Measurements from ENCODE around the gene HDGF.

The HDGF gene

DNA sequence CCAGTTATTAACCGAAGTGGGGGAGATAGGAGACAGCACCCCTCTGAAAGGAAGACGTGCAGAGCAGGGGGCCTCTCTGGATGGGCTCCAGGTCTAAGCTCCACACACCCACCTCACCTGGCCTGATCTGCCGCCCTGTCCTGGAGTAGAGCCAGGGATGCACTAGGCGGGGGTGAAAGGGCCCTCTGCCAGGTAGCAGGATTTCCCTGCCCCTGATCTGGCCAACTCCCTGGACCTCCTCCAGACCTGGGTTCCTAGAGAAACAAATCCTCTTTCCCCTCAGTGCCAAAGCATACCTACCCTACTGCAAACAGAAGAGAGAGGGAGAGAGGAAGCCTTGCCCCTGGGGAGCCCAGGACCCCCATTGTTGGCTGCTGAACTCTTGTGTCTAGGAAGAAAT lies 48.1 kb downstream of the HDGF start:
- DNase-seq (ENCODE audit: low read depth, low spot score), result no peak
- Histone ChIP-seq H3K27me3 (ENCODE audit: insufficient read depth, insufficient read length) (no peaks in the 10 kb centered on the region), H3K36me3 (ENCODE audit: insufficient read depth, insufficient read length, low read length) (peaks cover 53% of the 10 kb centered on the region), H3K4me1 (ENCODE audit: insufficient read depth, insufficient read length) (peaks cover 23% of the 10 kb centered on the region), H3K4me3 (ENCODE audit: insufficient read length, low read depth) (peak overlapping the region; percentile 91), H3K9me3 (ENCODE audit: insufficient read depth, low read length) (no peaks in the 10 kb centered on the region; the same call in 1 of the 2 replicates), H3K9ac (ENCODE audit: insufficient read length, low read depth) (peak overlapping the region; percentile 96)
- TF ChIP-seq SUZ12 (IDR thresholded peaks at IDR 0.05; ENCODE audit: extremely low read depth, insufficient read depth, insufficient read length), result no peak
- no peak for TF ChIP-seq ZNF274 (IDR thresholded peaks at IDR 0.05; ENCODE audit: low read depth, low read length)
- TF ChIP-seq YY1 (IDR thresholded peaks at IDR 0.05; ENCODE audit: insufficient read depth, insufficient read length), result no peak

GRCh38 chr1:156700736-156701531 lies 50.5 kb downstream of the HDGF start:
- Histone ChIP-seq H3K9ac (ENCODE audit: insufficient read length, low read depth) (peak overlapping the region; percentile 4), H3K27me3 (ENCODE audit: insufficient read depth, insufficient read length) (no peaks in the 10 kb centered on the region), H3K4me1 (ENCODE audit: insufficient read depth, insufficient read length) (peaks cover 17% of the 10 kb centered on the region), H3K9me3 (ENCODE audit: insufficient read depth, low read length) (no peaks in the 10 kb centered on the region; the same call in 1 of the 2 replicates), H3K4me3 (ENCODE audit: insufficient read length, low read depth) (no peak overlapping the region), H3K36me3 (ENCODE audit: insufficient read depth, insufficient read length, low read length) (peaks cover 57% of the 10 kb centered on the region)
- TF ChIP-seq SUZ12 (IDR thresholded peaks at IDR 0.05; ENCODE audit: extremely low read depth, insufficient read depth, insufficient read length) (no peak), YY1 (IDR thresholded peaks at IDR 0.05; ENCODE audit: insufficient read depth, insufficient read length) (no peak), ZNF274 (IDR thresholded peaks at IDR 0.05; ENCODE audit: low read depth, low read length) (no peak)
- DNase-seq (ENCODE audit: low read depth, low spot score), result no peak

- DNase-seq (ENCODE audit: low read depth, low spot score), result no peak
- Histone ChIP-seq H3K36me3 (ENCODE audit: insufficient read depth, insufficient read length, low read length) (peaks cover 53% of the 10 kb centered on the region), H3K9ac (ENCODE audit: insufficient read length, low read depth) (no peak overlapping the region), H3K27me3 (ENCODE audit: insufficient read depth, insufficient read length) (no peaks in the 10 kb centered on the region), H3K9me3 (ENCODE audit: insufficient read depth, low read length) (no peaks in the 10 kb centered on the region; the same call in 1 of the 2 replicates), H3K4me1 (ENCODE audit: insufficient read depth, insufficient read length) (peaks cover 24% of the 10 kb centered on the region), H3K4me3 (ENCODE audit: insufficient read length, low read depth) (no peak overlapping the region)
- TF ChIP-seq SUZ12 (IDR thresholded peaks at IDR 0.05; ENCODE audit: extremely low read depth, insufficient read depth, insufficient read length), result no peak
- TF ChIP-seq ZNF274 (IDR thresholded peaks at IDR 0.05; ENCODE audit: low read depth, low read length), result no peak
- no peak for TF ChIP-seq YY1 (IDR thresholded peaks at IDR 0.05; ENCODE audit: insufficient read depth, insufficient read length)
Measured at GRCh38 chr1:156698995-156699394, 52.5 kb downstream of the HDGF start.

DNA sequence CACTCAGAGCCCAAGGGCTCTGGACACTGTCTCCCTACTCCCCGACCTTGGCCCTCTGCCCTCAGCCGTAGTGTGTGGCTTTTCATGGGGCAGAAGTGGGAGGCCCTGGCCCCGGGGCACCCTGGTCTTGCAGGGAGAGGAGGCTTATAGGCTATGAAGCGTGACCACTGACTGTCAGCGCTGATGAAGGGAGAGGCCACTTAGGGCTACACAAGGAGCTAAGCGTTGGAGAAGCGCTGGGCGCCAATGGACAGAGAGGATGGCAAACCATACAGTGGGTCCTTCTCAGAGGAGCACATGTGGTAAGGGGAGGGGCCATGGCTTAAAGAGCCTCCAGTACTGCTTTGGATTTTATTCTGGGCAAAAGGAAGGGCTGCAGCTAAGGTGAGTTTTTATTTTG lies 54.0 kb downstream of the HDGF start:
- no peaks in the 10 kb centered on the region for H3K27me3 ChIP-seq (ENCODE audit: insufficient read depth, insufficient read length)
- H3K9me3 ChIP-seq (ENCODE audit: insufficient read depth, low read length), result no peaks in the 10 kb centered on the region; the same call in 1 of the 2 replicates
- H3K4me1 ChIP-seq (ENCODE audit: insufficient read depth, insufficient read length), result peaks cover 24% of the 10 kb centered on the region
- DNase-seq (ENCODE audit: low read depth, low spot score), result no peak
- no peak overlapping the region for H3K4me3 ChIP-seq (ENCODE audit: insufficient read length, low read depth)
- TF ChIP-seq ZNF274 (IDR thresholded peaks at IDR 0.05; ENCODE audit: low read depth, low read length) (no peak), SUZ12 (IDR thresholded peaks at IDR 0.05; ENCODE audit: extremely low read depth, insufficient read depth, insufficient read length) (no peak), YY1 (IDR thresholded peaks at IDR 0.05; ENCODE audit: insufficient read depth, insufficient read length) (no peak)
- peaks cover 39% of the 10 kb centered on the region for H3K36me3 ChIP-seq (ENCODE audit: insufficient read depth, insufficient read length, low read length)
- H3K9ac ChIP-seq (ENCODE audit: insufficient read length, low read depth), result no peak overlapping the region

DNA sequence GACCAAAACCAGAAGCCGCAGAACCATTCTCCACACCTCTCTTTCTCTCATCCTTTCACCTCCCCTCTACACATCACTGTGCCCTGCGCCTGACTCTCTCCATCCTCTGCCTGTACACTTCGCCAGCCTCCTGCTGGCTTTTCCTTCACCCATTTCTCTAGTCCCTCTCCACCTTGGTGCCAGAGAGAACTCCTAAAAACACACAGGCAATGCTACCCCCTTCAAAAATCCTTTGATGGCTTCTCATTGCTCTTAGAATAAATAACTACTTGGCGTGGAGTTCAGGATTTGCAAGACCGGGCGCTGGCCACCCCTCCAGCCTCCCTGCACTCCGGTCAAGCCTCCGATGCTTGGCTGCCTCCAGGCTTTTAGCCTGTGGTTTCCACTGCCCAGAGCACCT lies 54.7 kb downstream of the HDGF start:
- no peak for TF ChIP-seq ZNF274 (IDR thresholded peaks at IDR 0.05; ENCODE audit: low read depth, low read length)
- TF ChIP-seq YY1 (IDR thresholded peaks at IDR 0.05; ENCODE audit: insufficient read depth, insufficient read length), result no peak
- TF ChIP-seq SUZ12 (IDR thresholded peaks at IDR 0.05; ENCODE audit: extremely low read depth, insufficient read depth, insufficient read length), result no peak
- no peak for DNase-seq (ENCODE audit: low read depth, low spot score)
- H3K4me1 ChIP-seq (ENCODE audit: insufficient read depth, insufficient read length), result peaks cover 31% of the 10 kb centered on the region
- no peak overlapping the region for H3K4me3 ChIP-seq (ENCODE audit: insufficient read length, low read depth)
- peaks cover 37% of the 10 kb centered on the region for H3K36me3 ChIP-seq (ENCODE audit: insufficient read depth, insufficient read length, low read length)
- no peaks in the 10 kb centered on the region; the same call in 1 of the 2 replicates for H3K9me3 ChIP-seq (ENCODE audit: insufficient read depth, low read length)
- H3K27me3 ChIP-seq (ENCODE audit: insufficient read depth, insufficient read length), result no peaks in the 10 kb centered on the region
- no peak overlapping the region for H3K9ac ChIP-seq (ENCODE audit: insufficient read length, low read depth)

DNA sequence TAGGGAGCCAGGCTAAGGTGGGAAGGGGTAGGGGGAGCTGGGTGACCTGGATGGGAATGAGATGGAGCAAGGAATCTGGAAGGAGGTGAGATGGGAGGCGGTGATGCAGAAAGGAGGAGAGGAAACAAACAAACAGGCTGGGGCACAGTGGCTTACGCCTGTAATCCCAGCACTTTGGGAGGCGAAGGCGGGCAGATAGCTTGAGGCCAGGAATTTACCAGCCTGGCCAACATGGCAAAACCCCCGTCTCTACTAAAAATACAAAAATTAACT lies 56.8 kb downstream of the HDGF start:
- H3K4me3 ChIP-seq (ENCODE audit: insufficient read length, low read depth), result no peak overlapping the region
- TF ChIP-seq SUZ12 (IDR thresholded peaks at IDR 0.05; ENCODE audit: extremely low read depth, insufficient read depth, insufficient read length), result no peak
- no peak for TF ChIP-seq ZNF274 (IDR thresholded peaks at IDR 0.05; ENCODE audit: low read depth, low read length)
- TF ChIP-seq YY1 (IDR thresholded peaks at IDR 0.05; ENCODE audit: insufficient read depth, insufficient read length), result no peak
- no peak for DNase-seq (ENCODE audit: low read depth, low spot score)
- peak overlapping the region; percentile 64 for H3K9ac ChIP-seq (ENCODE audit: insufficient read length, low read depth)
- H3K4me1 ChIP-seq (ENCODE audit: insufficient read depth, insufficient read length), result peaks cover 38% of the 10 kb centered on the region
- no peaks in the 10 kb centered on the region for H3K9me3 ChIP-seq (ENCODE audit: insufficient read depth, low read length)
- peaks cover 16% of the 10 kb centered on the region for H3K36me3 ChIP-seq (ENCODE audit: insufficient read depth, insufficient read length, low read length)
- no peaks in the 10 kb centered on the region for H3K27me3 ChIP-seq (ENCODE audit: insufficient read depth, insufficient read length)

- H3K9ac ChIP-seq (ENCODE audit: insufficient read length, low read depth), result peak overlapping the region; percentile 64
Measured at GRCh38 chr1:156693848-156694689, 57.4 kb downstream of the HDGF start.

More at GRCh38 chr1:156693848-156694689, 57.4 kb downstream of the HDGF start:
- H3K27me3 ChIP-seq (ENCODE audit: insufficient read depth, insufficient read length), result no peaks in the 10 kb centered on the region
- no peak for DNase-seq (ENCODE audit: low read depth, low spot score)
- H3K4me1 ChIP-seq (ENCODE audit: insufficient read depth, insufficient read length), result peaks cover 38% of the 10 kb centered on the region
- H3K4me3 ChIP-seq (ENCODE audit: insufficient read length, low read depth), result peak overlapping the region; percentile 21
- H3K36me3 ChIP-seq (ENCODE audit: insufficient read depth, insufficient read length, low read length), result peaks cover 10% of the 10 kb centered on the region
- no peaks in the 10 kb centered on the region for H3K9me3 ChIP-seq (ENCODE audit: insufficient read depth, low read length)
- TF ChIP-seq SUZ12 (IDR thresholded peaks at IDR 0.05; ENCODE audit: extremely low read depth, insufficient read depth, insufficient read length) (no peak), YY1 (IDR thresholded peaks at IDR 0.05; ENCODE audit: insufficient read depth, insufficient read length) (no peak), ZNF274 (IDR thresholded peaks at IDR 0.05; ENCODE audit: low read depth, low read length) (no peak)
